Transverse colon (tissue), 4 donors: Measurements from ENCODE around the gene MRPS31. TPM values are rescaled to one million over a fixed set of nuclear protein-coding genes. Genes with fewer than 3 reads are reported as not detected.
"Not testable (repeated sequence)": the region's sequence is repeated elsewhere in the genome, so short reads cannot be mapped to it uniquely, and the experiment has no call there.

Experiments
- DNase-seq: peaks from one replicate; pipeline ENCODE4 v3.0.0-alpha.2; 2019
- H3K27ac ChIP-seq, 4 donors: fragments of 200-600 bp; sonication (generic); 2 replicates each; pipeline ENCODE4 v1.5.1; 2016 to 2018; ENCODE audit warnings: inconsistent platforms in 4 of 4
- H3K27me3 ChIP-seq: fragments of 200-600 bp; sonication (generic); 2 replicates; pipeline ENCODE4 v1.5.1; 2017; ENCODE audit warnings: inconsistent platforms
- H3K36me3 ChIP-seq, 4 donors: fragments of 200-600 bp; sonication (generic); 2 replicates each; pipeline ENCODE4 v1.5.1; 2017 to 2019; ENCODE audit warnings: inconsistent platforms in 4 of 4
- H3K4me1 ChIP-seq, 4 donors: fragments of 200-600 bp; sonication (generic); 2 replicates each; pipeline ENCODE4 v1.5.1; 2017 to 2020; ENCODE audit warnings: inconsistent platforms in 4 of 4
- H3K4me3 ChIP-seq, 4 donors: fragments of 200-600 bp; sonication (generic); 1 replicate in 1 of 4; 2 replicates in 3 of 4; pipeline versions ENCODE4 v1.5.1 to v1.6.1; 2017 to 2019; ENCODE audit warnings: inconsistent platforms in 4 of 4
- H3K9me3 ChIP-seq, 2 donors: fragments of 200-600 bp; sonication (generic); 2 replicates each; pipeline ENCODE4 v1.5.1; 2017 to 2019; ENCODE audit warnings: inconsistent platforms in 2 of 2
- CTCF ChIP-seq, 5 experiments: fragments of 200-600 bp in 3 of 5; fragments of 450-650 bp in 2 of 5; sonication (generic) in 3 of 5; IDR thresholded peaks; 1 replicate in 2 of 5; 2 replicates in 3 of 5; pipeline ENCODE4 v1.5.1; 2016 to 2017; ENCODE audit warnings: antibody characterized with exemption in 5 of 5, inconsistent platforms in 3 of 5, mild to moderate bottlenecking in 2 of 5, moderate library complexity in 1 of 5
- EP300 ChIP-seq: sonication (generic); formaldehyde crosslinking; IDR thresholded peaks from one replicate; pipeline ENCODE4 v1.6.1; 2017; ENCODE audit warnings: antibody characterized with exemption, low read depth
- POLR2A ChIP-seq: fragments of 450-650 bp; IDR thresholded peaks from one replicate; pipeline ENCODE4 v1.6.1; 2016; ENCODE audit warnings: antibody characterized with exemption, mild to moderate bottlenecking, moderate library complexity
- POLR2AphosphoS5 ChIP-seq, 3 donors: sonication (generic); formaldehyde crosslinking; IDR thresholded peaks; one replicate each; pipeline ENCODE4 v1.6.1; 2016; ENCODE audit warnings: antibody characterized with exemption in 3 of 3
- WGBS, 2 donors: methylation state at CpG; one replicate each; pipeline ENCODE4 v1.1.5; 2018; ENCODE audit warnings: low coverage in 1 of 2; 5-methylcytosine and 5-hydroxymethylcytosine counted together
- in situ Hi-C, 4 donors: fragments of 200-750 bp; cut with MboI; loops; one replicate each; pipeline versions ENCODE4 v1.15.0 to v1.15.1; 2017; ENCODE audit warnings: low sequenced_read_pairs in 3 of 4, low pct_ligation_motif_present in 1 of 4, low pct_unique_long_range_greater_than_20kb in 1 of 4
- intact Hi-C: fragments of 100-400 bp; cut with DNase I; formaldehyde crosslinking; loops from one replicate; pipeline ENCODE4 v1.15.1; 2023; ENCODE audit warnings: low total_unique reads
- total RNA-seq, 4 donors: library from RNA; depleted of rRNA; stranded (reverse); fragments of >200 nt; gene quantifications; one replicate each; pipeline ENCODE4 v1.1.0, GENCODE V29; 2016

MRPS31 gene
- total RNA-seq, 4 donors from 2014 or later = 16.1 to 50.2 (median 25.0) TPM

DNA sequence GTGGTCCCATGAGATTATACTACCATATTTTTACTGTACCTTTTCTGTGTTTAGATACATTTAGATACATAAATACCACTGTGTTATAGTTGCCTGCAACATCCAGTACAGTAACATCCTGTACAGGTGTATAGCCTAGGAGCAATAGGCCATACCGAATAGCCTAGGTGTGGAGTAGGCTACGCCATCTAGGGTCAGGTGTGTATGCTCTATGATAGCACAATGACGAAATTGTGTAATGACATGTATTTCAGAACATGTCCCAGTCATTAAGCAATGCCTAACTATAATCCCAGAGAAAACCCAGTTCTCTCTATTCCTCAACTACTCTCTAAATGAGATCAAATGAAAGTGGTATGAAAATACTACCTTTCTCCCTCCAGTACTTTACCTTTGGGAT is 22.3 kb upstream of the MRPS31 start:
- in situ Hi-C loops = loop anchor here in 3 of 4 donors (10.0 to 25.0 kb wide), 4 partner anchors 121 to 444 kb away; partner anchors contain the start of gene WBP4 (in 1 of the 3)
- no peak for DNase-seq
- TF ChIP-seq EP300 (no peak), POLR2A (no peak), POLR2AphosphoS5 (IDR thresholded peaks at IDR 0.05) (no peak), CTCF (IDR thresholded peaks at IDR 0.05) (no peak)
- H3K27me3 ChIP-seq = no peaks in the 10 kb centered on the region
- no peak overlapping the region for H3K27ac ChIP-seq
- 87% methylated on average over 3 of the region's 3 CpGs; no CpG with 5 or more reads in 1 of the 2 donors for WGBS, 2 donors
- H3K4me1 ChIP-seq = peaks cover 5 to 13% (median 10%) of the 10 kb centered on the region in 4 donors
- H3K4me3 ChIP-seq = no peak overlapping the region
- no peaks in the 10 kb centered on the region for H3K9me3 ChIP-seq
- intact Hi-C loops = no loop called here
- no peaks in the 10 kb centered on the region for H3K36me3 ChIP-seq

DNA sequence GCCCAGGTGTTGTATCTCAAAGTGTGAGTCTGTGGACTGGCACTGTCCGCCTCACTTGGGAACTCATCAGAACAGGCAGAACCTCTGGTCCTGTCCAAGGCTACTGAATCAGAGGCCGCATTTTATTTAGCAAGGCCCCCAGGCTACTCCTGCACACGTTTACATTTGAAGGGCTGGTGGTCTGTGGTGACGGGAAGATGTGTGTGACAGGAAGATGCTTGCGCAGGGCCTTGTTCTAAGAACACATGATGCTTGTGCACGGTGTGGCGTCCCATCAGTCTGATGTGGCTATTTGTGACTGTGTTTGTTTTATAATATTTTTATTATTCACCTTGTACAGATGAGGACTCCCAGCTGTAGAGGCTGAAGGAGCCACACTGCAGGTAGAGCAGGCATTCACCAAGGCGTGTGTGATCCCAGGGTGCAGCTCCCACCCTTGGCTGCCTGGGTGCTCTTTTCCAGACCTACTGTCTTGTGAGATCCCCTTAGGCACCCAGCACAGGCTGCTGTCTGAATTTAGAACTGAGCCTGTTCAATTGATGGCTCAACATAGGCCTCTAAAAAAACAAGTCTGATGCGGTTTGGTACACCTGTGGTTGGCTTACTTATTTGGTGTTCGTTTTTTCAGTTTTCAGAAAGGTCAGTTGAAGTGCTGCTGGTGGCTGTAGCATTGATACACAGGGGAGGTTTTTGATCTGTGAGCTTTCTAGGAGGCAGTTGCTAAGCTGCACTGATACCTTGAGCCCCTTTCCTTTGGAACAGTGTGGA is 21.5 kb upstream of the MRPS31 start:
- Histone ChIP-seq H3K27ac (no peak overlapping the region), H3K9me3 (no peaks in the 10 kb centered on the region), H3K4me1 (peaks cover 5 to 13% (median 10%) of the 10 kb centered on the region in 4 donors), H3K36me3 (no peaks in the 10 kb centered on the region), H3K27me3 (no peaks in the 10 kb centered on the region), H3K4me3 (no peak overlapping the region)
- in situ Hi-C loops = loop anchor here in 3 of 4 donors (10.0 to 25.0 kb wide), 4 partner anchors 122 to 445 kb away; partner anchors contain the start of gene WBP4 (in 1 of the 3)
- TF ChIP-seq POLR2AphosphoS5 (IDR thresholded peaks at IDR 0.05) (no peak), CTCF (IDR thresholded peaks at IDR 0.05) (no peak), POLR2A (no peak)
- intact Hi-C loops = no loop called here
- WGBS, 2 donors = 84 to 88% methylated on average over 3 to 10 of the region's 10 CpGs
- DNase-seq = no peak

- H3K4me1 ChIP-seq = peaks cover 5 to 13% (median 10%) of the 10 kb centered on the region in 4 donors
- H3K4me3 ChIP-seq = peak overlapping the region; percentile 52 to 78 (median 65)
- no peak for DNase-seq
- H3K27ac ChIP-seq = peak overlapping the region; percentile 87 to 92 (median 88)
- no peaks in the 10 kb centered on the region for H3K9me3 ChIP-seq
- H3K36me3 ChIP-seq = no peaks in the 10 kb centered on the region
- WGBS, 2 donors = 21 to 25% methylated on average over 7 to 9 of the region's 9 CpGs
- no peaks in the 10 kb centered on the region for H3K27me3 ChIP-seq
- TF ChIP-seq POLR2A (no peak), POLR2AphosphoS5 (IDR thresholded peaks at IDR 0.05) (no peak), CTCF (IDR thresholded peaks at IDR 0.05) (no peak), EP300 (no peak)
- in situ Hi-C loops (loop anchor here in 3 of 4 donors (10.0 to 25.0 kb wide), 4 partner anchors 125 to 447 kb away; partner anchors contain the start of gene WBP4 (in 1 of the 3)), intact Hi-C loops (no loop called here)
These were observed 19.2 kb upstream of the MRPS31 start for GRCh38 chr13:40790154-40790616.

DNA sequence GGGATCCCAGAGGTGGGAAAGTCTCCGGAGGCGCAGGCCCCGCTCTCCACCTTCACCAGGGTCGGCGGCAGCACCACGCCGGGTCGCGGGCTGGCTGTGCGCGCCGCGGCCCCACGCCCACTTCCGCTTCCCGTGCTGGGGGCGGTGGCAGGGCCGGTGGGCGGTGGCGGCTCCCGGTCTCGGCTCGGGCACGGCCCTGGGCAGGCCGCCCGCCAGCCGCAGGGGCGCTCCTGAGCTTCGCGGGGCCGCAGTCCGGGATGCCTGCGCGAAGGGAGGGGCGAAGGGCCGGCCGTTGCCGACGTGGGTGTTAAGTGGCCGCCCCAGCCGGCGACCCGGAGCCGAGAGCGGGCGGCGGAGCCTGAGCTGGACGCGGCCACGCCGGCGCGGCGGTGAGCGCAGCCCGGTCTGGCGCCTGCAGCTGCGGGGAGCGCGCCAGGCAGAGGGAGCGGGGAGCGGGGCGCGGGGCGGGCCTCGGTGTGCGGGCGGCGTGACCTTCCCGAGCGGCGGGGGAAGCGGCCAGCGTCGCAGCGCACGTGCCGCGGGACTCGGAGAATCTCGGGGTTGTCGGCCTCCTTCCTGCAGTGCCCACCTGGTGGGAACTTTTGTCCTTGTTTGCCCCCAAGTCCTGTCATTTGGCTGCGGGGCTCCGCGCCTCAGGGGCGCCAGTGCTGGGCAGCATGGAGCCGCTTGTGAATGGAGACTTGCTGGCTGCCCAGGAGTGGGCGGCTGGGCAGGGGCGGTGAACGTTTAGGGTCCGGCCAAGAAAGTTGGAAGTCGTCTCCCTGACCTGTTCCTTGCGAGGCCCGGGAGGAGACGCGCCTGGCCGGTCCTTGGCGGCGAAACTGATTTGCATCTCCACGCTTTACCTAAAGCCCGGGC is 18.5 kb upstream of the MRPS31 start, which contains the start of gene SLC25A15:
Gene SLC25A15 (plus strand): TSS at position 337 of the 879 bp plus-strand sequence. CDS start 3,616 bp downstream, outside the sequence.
- peak; percentile 88 for DNase-seq
- in situ Hi-C loops (loop anchor here in 3 of 4 donors (10.0 to 25.0 kb wide), 4 partner anchors 125 to 448 kb away; partner anchors contain the start of gene WBP4 (in 1 of the 3)), intact Hi-C loops (no loop called here)
- no peaks in the 10 kb centered on the region for H3K36me3 ChIP-seq
- no peaks in the 10 kb centered on the region for H3K9me3 ChIP-seq
- H3K27me3 ChIP-seq = no peaks in the 10 kb centered on the region
- H3K27ac ChIP-seq = peak within 1 kb of the TSS; percentile 87 to 92 (median 88)
- H3K4me3 ChIP-seq = peak within 1 kb of the TSS; percentile 52 to 78 (median 65)
- peaks cover 5 to 13% (median 10%) of the 10 kb centered on the region in 4 donors for H3K4me1 ChIP-seq
- WGBS, 2 donors = 3% methylated on average over 37 of the region's 101 CpGs; no CpG with 5 or more reads in 1 of the 2 donors
- TF ChIP-seq POLR2AphosphoS5 (IDR thresholded peaks at IDR 0.05) = peak in 1 of 3 donors; percentile 49
- TF ChIP-seq CTCF (IDR thresholded peaks at IDR 0.05) = peak in 2 of 5 experiments; percentile 20 to 42
- no peak for TF ChIP-seq EP300
- peak; percentile 37 for TF ChIP-seq POLR2A

- Histone ChIP-seq H3K27ac (peak overlapping the region; percentile 87 to 92 (median 88)), H3K4me3 (peak overlapping the region; percentile 52 to 78 (median 65)), H3K4me1 (peaks cover 5 to 13% (median 10%) of the 10 kb centered on the region in 4 donors)
- H3K9me3 ChIP-seq, H3K27me3 ChIP-seq, H3K36me3 ChIP-seq, DNase-seq, intact Hi-C loops: not testable (repeated sequence)
- in situ Hi-C loops = loop anchor here in 3 of 4 donors (25.0 kb wide), 3 partner anchors 199 to 449 kb away; partner anchors contain the start of gene WBP4 (in 1 of the 3)
- 47 to 65% methylated on average over 5 to 17 of the region's 18 CpGs for WGBS, 2 donors
These were observed 17.7 kb upstream of the MRPS31 start for GRCh38 chr13:40788540-40789274.
